ENCODE measurements around the gene GPR6.

GPR6 gene, protein sequence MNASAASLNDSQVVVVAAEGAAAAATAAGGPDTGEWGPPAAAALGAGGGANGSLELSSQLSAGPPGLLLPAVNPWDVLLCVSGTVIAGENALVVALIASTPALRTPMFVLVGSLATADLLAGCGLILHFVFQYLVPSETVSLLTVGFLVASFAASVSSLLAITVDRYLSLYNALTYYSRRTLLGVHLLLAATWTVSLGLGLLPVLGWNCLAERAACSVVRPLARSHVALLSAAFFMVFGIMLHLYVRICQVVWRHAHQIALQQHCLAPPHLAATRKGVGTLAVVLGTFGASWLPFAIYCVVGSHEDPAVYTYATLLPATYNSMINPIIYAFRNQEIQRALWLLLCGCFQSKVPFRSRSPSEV
- 0 reads per million in 2 donors for total RNA-seq

DNA sequence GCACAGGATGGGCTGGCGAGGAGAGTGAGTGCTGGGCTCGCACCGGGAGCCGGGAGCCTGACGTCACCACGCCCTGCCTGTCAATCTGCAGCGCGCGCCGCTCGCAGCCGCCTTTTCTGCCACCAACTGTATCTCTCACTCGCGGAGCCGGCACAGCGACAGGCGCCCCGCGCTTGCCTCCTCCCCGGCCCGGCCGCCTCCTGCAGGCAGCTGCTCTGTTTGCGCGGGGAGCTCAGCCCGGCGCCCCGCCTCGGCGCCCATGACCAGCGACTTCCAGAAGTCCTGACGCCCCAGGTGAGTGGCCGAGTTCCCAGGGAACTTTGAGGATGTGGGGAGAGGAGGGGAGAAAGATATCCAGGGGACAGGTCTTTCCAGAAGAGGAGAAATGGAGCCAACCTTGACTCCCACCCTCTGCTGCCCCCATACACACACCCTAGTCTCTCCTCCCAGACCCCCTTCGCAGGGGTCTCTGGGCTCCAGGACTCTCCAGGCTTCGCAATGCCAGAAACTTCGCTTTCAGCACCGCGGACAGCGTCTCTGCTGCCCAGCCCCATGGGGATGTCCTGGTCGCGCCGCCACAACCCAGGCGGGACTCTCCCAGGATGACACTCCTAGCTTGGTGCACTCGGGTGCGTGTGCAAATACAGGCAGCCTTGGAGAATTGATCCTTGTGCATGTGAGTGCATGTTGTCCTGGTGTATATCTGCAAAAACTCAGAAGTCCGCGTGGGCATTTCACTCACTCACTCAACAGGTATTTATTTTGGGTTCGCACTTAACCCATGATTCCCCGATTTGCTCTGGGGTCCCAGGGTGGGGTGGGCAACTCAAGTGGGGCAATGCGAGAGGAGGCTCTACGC lies at the start of gene GPR6:
Gene GPR6, plus strand, starts transcription at position 138 of the 859 bp plus-strand sequence. CDS start 802 bp downstream, outside the sequence.
- peak in 1 of 5 experiments; percentile 43 for DNase-seq

DNA sequence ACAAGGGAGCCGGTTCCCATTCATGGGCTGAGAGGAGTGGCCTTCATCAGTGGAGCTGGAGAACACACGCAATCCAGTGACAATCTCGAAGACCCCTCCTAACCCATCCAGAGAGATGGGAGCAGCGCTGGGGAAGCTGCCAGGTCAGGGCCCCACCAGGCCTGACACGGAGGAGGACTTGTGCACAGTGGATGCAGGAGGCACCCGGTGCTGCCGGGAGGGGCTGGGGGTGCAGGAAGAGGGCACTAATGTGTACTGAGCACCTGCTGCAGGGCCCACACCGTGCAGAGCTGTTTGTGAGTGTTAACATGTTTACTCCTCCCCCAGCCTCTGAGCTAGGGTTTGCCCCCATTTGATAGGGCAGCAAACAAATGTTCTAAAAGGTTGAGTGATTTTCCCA lies 43.8 kb upstream of the GPR6 start:
- no peak for DNase-seq

DNA sequence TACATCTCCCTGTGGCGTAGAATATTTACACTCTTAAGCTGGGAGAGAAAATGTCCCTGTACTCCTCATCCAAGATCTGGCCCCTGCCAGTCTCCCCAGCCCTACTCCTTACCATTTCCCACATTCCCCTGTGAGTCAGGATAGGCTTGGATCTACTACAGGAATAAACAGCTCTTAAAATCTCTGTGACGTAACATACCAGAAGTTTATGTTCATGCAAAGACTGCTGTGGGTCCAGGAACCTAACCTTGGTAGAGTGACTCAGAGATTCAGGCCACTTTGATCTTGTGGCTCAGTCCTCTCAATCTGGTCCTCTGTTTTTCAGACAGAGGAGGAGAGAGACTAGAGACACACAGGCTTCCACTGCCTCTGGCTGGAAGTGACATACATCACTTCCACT lies 38.5 kb upstream of the GPR6 start:
- no peak for DNase-seq

DNA sequence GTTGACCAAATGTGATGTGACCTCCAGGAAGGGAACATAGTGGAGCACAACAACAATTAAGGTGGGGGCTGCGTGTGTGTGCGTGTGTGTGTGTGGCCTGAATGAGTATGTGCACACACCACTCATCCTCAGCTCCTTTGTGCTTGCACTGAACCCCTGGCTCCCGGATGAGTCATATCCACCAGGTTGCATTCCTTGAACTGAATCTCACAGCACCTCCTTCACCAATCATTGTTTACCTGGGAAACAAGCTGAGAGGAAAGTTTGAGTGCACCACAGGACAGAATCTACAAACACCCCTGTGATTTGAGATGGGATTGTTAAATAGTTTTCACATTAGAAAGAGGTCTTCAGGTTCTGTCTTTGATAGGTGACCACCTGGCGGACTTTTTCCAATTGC lies 33.7 kb upstream of the GPR6 start:
- DNase-seq, result no peak

DNA sequence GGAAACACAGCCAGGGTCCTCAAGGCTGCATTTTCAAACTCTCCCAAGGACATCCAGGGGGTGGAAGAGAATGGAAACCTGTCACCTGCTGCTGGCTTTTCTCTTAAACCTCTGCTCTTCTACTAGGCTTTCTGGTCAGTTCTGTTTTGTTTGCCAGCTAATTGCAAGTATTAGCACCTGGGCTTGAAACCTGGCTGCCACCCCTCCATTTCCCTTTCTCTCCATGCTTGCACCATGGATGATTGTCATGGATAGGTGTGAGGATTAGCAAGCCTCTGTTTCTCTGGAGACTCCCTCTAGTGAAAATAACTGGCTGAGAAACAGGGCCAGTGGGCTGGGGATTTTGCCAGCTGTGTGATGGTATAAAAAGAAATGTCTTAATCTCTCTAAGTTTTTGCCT lies 33.0 kb upstream of the GPR6 start:
- no peak for DNase-seq

DNA sequence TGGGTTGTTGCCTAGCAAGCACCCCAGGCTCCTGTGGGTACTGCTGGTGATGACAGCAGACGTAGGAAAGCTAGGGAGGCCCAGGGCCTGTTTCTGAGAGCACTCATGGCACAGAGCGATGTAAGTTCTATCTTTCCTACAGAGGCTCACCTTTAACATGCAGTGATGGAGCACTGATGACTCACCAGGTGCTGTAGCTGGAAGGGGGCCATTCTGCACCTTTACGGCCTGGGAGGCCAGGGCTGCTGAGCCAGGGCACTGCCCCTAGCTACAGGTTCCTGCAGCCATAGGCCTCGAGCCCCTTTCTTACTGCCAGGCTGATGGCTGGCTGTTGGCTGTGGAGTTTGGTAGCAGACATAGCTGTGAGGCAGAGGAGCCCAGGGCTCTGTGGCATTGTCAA lies 31.1 kb upstream of the GPR6 start:
- no peak for DNase-seq

DNA sequence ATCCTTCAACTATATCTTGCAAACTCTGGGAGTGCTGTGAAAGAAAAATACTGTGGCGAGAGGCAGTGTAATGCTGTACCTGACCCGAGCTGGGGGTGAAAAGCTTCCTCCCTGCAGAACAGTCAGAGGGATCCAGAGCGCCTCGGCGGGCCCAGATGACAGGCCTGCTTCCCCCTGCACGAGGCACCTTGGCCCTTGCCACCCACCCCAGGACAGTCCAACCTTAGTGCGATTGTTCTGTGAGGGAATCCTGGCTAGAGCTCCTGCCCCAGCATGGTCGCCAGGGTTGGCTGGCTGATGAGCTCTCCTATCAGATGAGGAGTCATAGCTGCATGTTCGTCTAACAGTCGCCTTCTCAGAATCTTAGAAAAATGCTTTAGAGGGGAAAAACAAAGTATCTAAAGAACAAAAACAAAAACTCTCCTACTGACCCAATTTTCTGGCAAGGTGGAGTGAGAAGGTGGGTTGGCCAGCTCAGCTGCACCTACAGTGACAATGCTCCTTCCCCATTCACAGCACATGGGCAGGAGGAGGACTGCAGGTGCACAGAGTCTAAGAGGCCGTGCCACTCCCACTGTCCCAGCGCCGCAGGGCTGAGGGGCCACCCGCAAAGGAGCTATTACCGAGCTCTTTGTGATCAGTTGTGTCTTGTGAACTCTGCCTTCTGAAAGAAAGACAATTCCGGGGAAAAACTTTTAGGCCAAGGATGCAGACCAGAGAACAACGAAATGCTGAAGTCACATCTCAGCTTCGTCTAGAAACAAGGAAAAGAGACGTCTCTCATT lies 28.6 kb upstream of the GPR6 start:
- DNase-seq, result no peak

DNA sequence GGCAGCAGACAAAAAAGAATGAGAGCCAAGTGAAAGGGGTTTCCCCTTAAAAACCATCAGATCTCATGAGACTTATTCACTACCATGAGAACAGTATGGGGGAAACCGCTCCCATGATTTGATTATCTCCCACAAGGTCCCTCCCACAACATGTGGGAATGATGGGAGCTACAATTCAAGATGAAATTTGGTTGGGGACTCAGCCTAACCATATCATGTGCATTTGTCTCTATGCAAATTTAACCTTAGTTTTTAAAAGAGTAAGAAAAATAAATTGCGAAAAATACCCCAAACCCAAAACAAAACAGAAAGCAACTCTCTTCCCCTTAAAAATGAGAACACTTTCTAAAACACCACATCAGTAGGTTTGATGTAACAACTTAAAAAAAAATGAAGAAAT lies 22.6 kb upstream of the GPR6 start:
- DNase-seq, result no peak

DNA sequence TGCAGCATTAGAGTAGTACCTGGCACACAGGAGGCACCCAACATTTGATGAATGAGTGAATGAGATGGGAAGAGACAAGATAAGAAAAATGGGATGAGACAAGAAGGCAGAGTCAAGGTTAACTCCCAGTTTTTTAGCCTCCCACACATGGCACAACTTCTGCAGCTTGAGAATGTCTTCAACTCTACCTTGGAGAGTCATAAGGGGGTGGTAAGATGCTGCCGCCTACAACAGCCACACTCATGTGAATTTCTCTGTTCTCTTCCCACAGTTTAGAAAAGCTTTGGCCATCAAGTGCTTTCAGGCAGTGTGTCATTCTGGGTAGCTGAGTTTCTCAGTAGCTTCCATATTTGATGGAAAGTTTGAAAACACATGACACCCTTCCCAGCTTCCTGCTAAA lies 19.5 kb upstream of the GPR6 start:
- no peak for DNase-seq

DNA sequence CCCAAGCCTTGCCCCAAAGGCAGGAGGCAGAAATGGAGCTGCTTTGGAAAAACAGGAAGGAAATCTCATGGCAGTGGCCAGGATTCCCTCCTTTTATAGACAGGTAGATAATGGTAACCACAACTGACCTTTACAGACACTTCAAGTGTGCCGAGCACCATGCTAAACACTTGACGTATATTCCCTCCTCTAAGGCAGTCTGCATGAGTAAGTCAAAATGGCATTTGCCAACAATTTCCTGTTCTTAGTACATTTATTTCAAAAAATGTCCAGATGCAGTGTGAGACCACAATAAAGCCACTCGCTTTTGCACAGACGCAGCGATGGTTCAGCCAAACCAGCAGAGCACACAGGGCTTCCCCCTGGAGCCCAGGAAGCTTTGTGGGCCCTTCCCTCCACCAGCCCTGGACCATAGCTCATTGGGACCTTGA lies 16.5 kb upstream of the GPR6 start:
- DNase-seq, result no peak

DNA sequence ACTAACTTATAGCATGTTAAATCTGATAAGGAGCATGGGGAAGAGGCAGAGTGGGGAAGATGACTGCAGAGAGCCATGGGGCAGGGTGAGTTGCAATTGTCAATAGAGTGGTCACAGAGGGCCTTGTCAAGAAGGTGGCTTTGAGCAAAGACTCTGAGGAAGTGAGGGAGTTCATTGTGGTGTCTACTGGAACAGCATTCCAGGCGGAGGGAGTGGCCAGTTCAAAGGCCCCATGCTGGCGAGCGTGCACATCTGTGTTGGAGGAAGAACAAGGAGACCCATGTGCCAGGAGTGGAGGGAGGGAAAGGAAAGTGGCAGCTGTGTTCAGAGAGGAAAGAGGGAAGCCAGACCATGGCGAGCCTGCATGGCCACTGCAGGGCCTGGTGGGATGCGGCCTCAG lies 15.8 kb upstream of the GPR6 start:
- no peak for DNase-seq

DNA sequence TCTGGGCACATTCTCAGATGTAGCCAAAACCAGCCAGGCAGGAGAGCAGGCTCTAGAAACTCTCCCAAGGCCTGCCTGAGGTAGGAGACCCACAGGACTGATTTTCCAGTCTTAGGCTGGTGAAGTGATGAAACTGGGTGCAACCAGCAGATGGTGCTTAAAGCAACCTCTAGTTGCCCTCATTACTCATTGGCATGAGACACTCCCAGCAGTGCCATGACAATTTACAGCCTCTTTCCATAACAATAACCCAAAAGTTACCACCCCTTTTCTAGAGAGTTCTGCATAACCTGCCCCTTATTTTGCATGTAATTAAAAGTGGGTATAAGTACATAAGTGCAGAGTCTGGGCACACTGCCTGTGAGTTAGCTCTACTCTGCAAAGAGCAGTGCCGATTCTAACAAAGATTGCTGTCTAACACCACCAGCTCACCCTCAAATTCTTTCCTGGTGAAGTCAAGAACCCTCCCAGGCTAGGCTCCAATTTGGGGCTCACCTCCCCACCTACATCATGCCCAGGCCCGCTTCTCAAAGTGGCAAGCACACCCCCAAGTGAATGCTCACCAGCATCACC lies 14.4 kb upstream of the GPR6 start:
- no peak for DNase-seq

DNA sequence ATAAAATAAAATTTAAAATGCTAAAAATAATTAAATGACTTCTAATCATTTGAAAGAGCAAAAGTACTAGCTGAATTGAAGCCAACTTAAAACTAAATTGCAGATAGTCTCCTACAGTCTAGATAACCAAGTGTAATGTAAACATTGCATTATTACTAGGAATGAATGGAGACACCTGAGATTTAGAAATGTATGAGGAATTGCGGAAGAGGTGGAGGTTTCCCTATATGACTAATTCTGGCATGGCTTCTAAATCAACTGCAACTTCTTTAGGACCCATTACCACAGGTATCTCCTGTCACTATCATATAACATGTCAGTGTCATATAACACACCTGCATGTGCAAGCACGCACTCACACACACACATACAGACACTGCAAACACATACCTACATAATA lies 13.2 kb upstream of the GPR6 start:
- no peak for DNase-seq

DNA sequence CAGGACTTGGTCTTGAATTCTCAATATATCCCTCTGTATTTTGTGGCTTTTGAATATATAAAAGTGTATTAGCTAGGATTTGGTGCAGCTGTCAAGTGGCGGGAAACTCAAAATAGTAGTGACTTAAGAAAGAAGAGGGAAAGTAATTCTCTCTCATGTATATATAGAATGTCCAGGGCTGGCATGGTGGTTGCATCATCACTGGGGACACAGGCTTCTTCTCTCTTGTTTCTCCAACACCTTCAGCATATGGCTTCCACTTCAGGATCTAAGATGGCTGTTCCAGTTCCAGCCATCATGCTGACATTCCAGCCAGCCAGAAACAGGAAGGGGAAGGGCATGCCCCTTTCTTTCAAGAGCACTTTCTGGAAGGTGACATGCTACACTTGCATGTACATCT lies 11.8 kb upstream of the GPR6 start:
- DNase-seq, result no peak

DNA sequence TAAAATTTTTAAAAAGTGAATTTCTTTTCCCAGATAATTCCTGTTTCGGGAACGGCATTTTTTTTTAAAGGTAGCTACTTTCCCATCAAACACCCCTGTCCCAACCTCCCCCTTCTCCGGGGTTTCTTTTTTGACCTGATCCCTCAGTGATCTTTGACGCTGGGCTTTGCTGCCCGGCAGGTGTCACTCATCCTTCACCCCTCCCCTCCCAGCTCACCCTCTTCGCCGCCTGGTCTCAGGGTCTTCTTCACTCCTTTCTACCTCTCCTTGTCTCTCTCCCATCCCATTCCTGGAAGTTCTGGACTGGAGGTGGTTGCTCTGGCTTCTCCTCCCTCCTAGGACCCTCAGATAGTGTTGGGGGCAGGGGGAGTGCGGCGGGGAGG lies 329 bp upstream of the GPR6 start:
- no peak for DNase-seq

DNA sequence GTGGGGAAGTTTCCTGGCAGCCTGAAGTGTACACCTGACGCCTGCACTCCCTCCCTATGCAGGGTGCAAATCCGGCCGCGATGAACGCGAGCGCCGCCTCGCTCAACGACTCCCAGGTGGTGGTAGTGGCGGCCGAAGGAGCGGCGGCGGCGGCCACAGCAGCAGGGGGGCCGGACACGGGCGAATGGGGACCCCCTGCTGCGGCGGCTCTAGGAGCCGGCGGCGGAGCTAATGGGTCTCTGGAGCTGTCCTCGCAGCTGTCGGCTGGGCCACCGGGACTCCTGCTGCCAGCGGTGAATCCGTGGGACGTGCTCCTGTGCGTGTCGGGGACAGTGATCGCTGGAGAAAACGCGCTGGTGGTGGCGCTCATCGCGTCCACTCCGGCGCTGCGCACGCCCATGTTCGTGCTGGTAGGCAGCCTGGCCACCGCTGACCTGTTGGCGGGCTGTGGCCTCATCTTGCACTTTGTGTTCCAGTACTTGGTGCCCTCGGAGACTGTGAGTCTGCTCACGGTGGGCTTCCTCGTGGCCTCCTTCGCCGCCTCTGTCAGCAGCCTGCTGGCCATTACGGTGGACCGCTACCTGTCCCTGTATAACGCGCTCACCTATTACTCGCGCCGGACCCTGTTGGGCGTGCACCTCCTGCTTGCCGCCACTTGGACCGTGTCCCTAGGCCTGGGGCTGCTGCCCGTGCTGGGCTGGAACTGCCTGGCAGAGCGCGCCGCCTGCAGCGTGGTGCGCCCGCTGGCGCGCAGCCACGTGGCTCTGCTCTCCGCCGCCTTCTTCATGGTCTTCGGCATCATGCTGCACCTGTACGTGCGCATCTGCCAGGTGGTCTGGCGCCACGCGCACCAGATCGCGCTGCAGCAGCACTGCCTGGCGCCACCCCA lies 1.2 kb downstream of the GPR6 start:
- no peak for DNase-seq

DNA sequence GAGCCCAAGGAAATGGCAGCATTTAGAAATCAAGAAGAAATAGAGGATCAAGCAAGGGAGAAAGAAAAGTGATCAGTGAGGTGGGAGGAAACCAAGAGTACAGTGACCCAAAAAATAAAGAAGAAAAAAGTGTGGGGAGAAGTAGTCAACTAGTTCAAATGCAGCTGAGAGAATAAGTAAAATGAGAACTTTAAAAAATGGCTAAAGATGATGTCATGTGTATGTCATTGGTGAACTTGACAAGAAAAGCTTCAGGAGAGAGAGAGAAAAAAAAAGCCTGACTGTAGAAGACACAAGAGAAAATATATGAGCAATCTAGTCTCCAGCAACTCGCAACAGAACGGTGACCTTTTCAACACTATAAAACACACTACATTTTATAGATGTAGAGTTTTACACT lies 6.3 kb downstream of the GPR6 start:
- DNase-seq, result no peak

DNA sequence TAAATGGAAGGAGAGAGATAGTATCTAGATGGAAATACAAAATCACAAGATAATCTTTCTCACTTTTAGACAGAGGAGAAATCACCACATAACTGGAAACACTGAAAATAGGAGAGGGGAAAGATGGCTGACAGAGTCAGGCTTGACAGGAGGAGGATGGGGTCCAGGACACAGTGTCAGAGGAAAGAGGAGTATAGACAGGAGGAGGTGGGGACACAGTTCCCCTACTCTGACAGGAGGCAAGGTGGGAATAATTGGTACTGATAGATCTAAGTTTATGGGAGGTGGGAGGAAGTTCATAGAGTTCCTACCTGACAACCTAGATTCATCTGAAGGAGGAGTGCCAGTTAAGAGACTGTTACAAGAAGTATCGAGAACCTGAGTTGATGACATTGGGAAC lies 9.1 kb downstream of the GPR6 start:
- DNase-seq, result no peak

DNA sequence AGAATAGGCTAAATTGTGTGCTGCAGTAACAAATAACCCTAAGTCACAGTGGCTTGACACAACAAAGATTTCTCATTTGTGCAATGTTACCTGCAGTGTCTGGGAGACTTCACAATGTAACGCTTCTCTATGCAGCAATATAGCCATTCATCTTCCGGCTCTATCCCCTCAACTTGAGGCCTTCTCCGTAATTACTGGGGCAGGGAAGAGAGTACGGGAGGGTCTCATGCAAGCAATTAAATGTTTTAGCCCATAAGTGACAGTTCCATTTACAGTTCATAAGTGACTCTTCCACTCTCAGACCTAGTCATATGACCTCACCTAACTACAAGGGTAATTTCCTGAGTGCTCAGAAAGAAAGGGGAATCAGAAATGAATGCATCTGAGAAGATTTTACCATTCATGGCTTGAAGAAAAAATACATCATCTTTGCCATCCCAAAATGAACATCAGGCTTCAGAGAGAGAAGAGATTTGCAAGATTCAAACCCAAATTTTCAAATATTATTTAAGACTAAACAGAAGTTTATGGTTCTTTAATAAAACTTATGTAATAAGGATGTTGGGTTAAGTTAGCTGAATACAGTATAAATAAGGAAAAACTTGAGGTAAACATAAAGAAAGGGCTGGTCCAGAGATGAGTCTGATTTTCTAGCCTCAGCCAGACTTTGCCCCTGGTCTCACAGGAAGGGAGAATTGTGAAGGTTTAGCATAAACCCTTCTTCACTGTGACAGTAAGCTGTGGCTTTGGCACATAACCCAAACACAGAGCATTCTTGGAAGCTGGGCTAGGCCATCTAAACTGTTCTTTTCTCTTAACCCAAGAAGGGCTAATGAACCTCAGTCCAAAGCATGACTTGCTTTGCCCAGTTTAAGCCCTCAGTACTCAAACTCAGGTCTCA lies 13.3 kb downstream of the GPR6 start:
- no peak for DNase-seq

DNA sequence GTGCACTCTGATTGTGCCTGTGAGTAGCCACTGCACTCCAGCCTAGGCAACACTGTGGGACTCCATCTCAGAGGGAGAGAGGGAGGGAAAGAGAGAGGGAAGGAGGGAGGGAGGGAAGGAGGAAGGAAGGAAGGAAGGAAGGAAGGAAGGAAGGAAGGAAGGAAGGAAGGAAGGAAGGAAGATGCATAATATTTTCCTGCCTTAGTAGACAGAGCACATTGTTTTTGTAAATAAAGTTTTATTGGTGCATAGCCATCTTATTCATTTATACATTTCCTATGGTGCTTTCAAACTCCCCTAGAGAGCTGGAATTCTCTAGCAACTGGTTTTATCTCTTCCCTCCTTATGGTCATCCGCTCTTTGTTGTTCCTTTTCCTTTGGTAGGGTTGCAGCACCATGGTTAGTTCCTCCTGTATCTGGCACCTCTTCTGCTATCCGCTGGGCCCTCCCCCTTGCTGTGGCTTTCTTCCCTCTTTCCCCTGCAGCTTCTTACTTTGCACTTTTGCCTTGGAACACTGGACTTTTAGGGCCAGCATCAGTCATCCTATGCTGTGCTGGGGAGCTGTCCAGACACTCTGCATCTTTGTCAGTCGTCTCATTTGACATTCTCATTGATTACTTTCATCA lies 20.2 kb downstream of the GPR6 start:
- no peak for DNase-seq

Measured in T-helper 2 cell (primary cell).